Measurements from ENCODE around the gene CMKLR1. TPM values are rescaled to one million over a fixed set of nuclear protein-coding genes. Genes with fewer than 3 reads are reported as not detected.
A peak's percentile ranks its signal among the peaks of the same experiment; 100 is the strongest.

The CMKLR1 gene
- total RNA-seq, 3 donors from 2014 or later (not counting 1 experiment from before 2014, with no cell fraction given) = 40.7 to 99.1 (median 63.2) TPM

DNA sequence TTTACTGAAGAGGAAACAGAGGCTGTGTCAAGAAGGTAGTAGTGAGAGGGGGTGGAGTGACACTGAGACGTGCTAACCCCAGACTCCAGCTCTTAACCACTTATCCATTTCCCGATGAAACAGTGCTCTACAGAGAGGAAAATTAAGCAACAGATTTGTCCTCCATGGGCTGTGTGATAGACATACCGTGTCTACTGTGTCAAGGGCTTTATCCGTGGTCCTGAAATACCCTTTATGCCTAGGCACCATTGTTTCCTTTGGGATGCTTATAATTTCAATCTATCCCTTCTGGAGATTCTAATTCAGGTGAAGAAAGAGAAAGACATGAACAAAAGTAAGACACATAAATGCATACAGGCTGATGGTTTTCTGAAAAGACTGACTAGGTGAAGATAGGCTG is 71.7 kb downstream of the CMKLR1 start:
- TF ChIP-seq, protein P1, sequence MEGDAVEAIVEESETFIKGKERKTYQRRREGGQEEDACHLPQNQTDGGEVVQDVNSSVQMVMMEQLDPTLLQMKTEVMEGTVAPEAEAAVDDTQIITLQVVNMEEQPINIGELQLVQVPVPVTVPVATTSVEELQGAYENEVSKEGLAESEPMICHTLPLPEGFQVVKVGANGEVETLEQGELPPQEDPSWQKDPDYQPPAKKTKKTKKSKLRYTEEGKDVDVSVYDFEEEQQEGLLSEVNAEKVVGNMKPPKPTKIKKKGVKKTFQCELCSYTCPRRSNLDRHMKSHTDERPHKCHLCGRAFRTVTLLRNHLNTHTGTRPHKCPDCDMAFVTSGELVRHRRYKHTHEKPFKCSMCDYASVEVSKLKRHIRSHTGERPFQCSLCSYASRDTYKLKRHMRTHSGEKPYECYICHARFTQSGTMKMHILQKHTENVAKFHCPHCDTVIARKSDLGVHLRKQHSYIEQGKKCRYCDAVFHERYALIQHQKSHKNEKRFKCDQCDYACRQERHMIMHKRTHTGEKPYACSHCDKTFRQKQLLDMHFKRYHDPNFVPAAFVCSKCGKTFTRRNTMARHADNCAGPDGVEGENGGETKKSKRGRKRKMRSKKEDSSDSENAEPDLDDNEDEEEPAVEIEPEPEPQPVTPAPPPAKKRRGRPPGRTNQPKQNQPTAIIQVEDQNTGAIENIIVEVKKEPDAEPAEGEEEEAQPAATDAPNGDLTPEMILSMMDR (IDR thresholded peaks at IDR 0.05) = no peak
- 79% methylated on average over 4 of the region's 4 CpGs for WGBS (ENCODE audit: insufficient coverage)

DNA sequence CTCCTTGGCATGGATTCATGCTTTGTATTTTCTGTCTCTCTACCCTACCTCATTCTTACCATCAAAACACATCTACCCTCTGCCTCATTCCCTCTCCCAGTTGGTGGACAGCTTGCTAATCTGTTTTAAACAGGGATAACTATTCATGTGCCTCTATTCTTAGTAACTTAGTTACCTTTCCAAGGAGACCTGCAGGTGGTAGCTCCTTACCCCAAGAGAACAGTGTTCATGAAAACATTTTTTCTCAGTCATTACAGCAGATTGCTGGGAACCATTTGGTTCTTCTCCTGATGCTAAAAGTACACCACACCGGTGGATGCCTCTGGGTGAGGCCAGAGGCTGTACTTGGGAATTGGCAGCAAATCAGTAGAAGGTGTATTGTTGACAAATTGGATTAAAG is 73.0 kb downstream of the CMKLR1 start:
- no peak for DNase-seq
- WGBS (ENCODE audit: insufficient coverage) = 100% methylated on average over 1 of the region's 1 CpG
- Histone ChIP-seq H3K4me3 (ENCODE audit: low read length) (no peak overlapping the region), H3K9me3 (ENCODE audit: control insufficient read depth, insufficient read depth, low read length) (peaks cover 2% of the 10 kb centered on the region), H3K36me3 (ENCODE audit: control insufficient read depth, insufficient read depth, low read length) (no peaks in the 10 kb centered on the region), H3K4me1 (ENCODE audit: control insufficient read depth, insufficient read depth, low read length) (peaks cover 6% of the 10 kb centered on the region), H3K27ac (ENCODE audit: low read length) (no peak overlapping the region), H3K27me3 (ENCODE audit: control insufficient read depth, insufficient read depth, low read length) (no peaks in the 10 kb centered on the region)
- Mint-ChIP-seq H3K27me3 (ENCODE audit: low read depth in 2 of 2) (peaks cover 0 to 2% of the 10 kb centered on the region in 2 donors), H3K9me3 (peaks cover 2% of the 10 kb centered on the region in 2 donors), H3K4me3 (no peak overlapping the region), H3K4me1 (peaks cover 26 to 29% of the 10 kb centered on the region in 2 donors), H3K36me3 (peaks cover 1% of the 10 kb centered on the region), H3K27ac (no peak overlapping the region)
- no peak for ATAC-seq
- TF ChIP-seq, protein P1 (IDR thresholded peaks at IDR 0.05) = no peak
- intact Hi-C loops (cut with micrococcal nuclease) = no loop called here

More for the DNA sequence above, 71.7 kb downstream of the CMKLR1 start:
- H3K4me1 Mint-ChIP-seq = peaks cover 26 to 29% of the 10 kb centered on the region in 2 donors
- Histone ChIP-seq H3K27me3 (ENCODE audit: control insufficient read depth, insufficient read depth, low read length) (no peaks in the 10 kb centered on the region), H3K4me1 (ENCODE audit: control insufficient read depth, insufficient read depth, low read length) (peaks cover 6% of the 10 kb centered on the region), H3K4me3 (ENCODE audit: low read length) (no peak overlapping the region), H3K9me3 (ENCODE audit: control insufficient read depth, insufficient read depth, low read length) (no peaks in the 10 kb centered on the region), H3K27ac (ENCODE audit: low read length) (no peak overlapping the region), H3K36me3 (ENCODE audit: control insufficient read depth, insufficient read depth, low read length) (no peaks in the 10 kb centered on the region)
- H3K27ac Mint-ChIP-seq = peak overlapping the region in 1 of 2 donors; percentile 51
- H3K9me3 Mint-ChIP-seq = peaks cover 0 to 2% of the 10 kb centered on the region in 2 donors
- peak in 1 of 3 donors; percentile 33 for ATAC-seq
- no peak for DNase-seq
- no peaks in the 10 kb centered on the region for H3K36me3 Mint-ChIP-seq
- H3K4me3 Mint-ChIP-seq = no peak overlapping the region
- intact Hi-C loops (cut with micrococcal nuclease) = no loop called here
- peaks cover 0 to 2% of the 10 kb centered on the region in 2 donors for H3K27me3 Mint-ChIP-seq (ENCODE audit: low read depth in 2 of 2)

DNA sequence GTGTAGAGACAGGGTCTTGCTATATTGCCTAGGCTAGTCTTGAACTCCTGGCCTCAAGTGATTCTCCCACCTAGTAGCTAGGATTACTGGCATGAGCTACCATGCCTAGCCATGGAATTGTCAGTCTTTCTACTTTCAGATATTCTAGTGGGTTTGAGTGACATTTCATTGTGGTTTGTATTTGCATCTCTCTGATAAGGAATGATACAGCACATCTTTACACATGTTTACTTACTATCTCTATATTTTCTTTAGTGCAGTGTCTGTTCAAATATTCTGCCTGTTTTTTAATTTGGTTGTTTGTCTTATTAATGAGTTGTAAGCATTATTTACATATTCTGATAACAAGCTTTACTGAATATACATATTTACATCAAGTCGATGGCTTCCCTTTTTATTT is 73.6 kb downstream of the CMKLR1 start:
- no peaks in the 10 kb centered on the region for H3K27me3 ChIP-seq (ENCODE audit: control insufficient read depth, insufficient read depth, low read length)
- peaks cover 6% of the 10 kb centered on the region for H3K4me1 ChIP-seq (ENCODE audit: control insufficient read depth, insufficient read depth, low read length)
- no peak overlapping the region for H3K27ac Mint-ChIP-seq
- TF ChIP-seq, protein P1 (IDR thresholded peaks at IDR 0.05) = no peak
- peaks cover 2% of the 10 kb centered on the region for H3K9me3 ChIP-seq (ENCODE audit: control insufficient read depth, insufficient read depth, low read length)
- H3K27ac ChIP-seq (ENCODE audit: low read length) = no peak overlapping the region
- no peak overlapping the region for H3K4me3 ChIP-seq (ENCODE audit: low read length)
- ATAC-seq (no peak), DNase-seq (no peak)
- no peaks in the 10 kb centered on the region for H3K36me3 ChIP-seq (ENCODE audit: control insufficient read depth, insufficient read depth, low read length)
- peaks cover 26 to 29% of the 10 kb centered on the region in 2 donors for H3K4me1 Mint-ChIP-seq
- peaks cover 0 to 2% of the 10 kb centered on the region in 2 donors for H3K27me3 Mint-ChIP-seq (ENCODE audit: low read depth in 2 of 2)
- intact Hi-C loops (cut with micrococcal nuclease) = no loop called here
- H3K36me3 Mint-ChIP-seq = peaks cover 7% of the 10 kb centered on the region
- no peak overlapping the region for H3K4me3 Mint-ChIP-seq
- H3K9me3 Mint-ChIP-seq = peaks cover 4 to 8% of the 10 kb centered on the region in 2 donors
- WGBS (ENCODE audit: insufficient coverage) = no CpG with 5 or more reads among the region's 1 CpG

DNA sequence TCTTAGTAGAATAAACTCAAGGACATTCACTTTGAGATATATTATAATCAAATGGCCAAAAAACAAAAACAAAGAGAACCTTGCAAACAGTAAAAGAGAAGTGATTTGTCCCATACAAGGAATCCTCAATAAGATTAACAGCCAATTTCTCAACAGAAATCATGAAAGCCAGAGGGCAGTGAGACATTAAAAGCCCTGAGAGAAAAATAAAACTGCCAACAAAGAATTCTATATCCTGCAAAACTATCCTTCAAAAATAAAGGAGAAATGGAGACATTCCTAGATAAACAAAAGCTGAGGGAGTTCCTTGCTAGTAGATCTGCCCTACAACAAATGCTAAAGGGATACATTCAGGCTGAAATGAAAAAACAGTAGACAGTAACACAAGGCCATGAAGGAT is 78.1 kb downstream of the CMKLR1 start:
- Histone ChIP-seq H3K27me3 (ENCODE audit: control insufficient read depth, insufficient read depth, low read length) (no peaks in the 10 kb centered on the region), H3K9me3 (ENCODE audit: control insufficient read depth, insufficient read depth, low read length) (peaks cover 2% of the 10 kb centered on the region), H3K36me3 (ENCODE audit: control insufficient read depth, insufficient read depth, low read length) (no peaks in the 10 kb centered on the region), H3K4me3 (ENCODE audit: low read length) (no peak overlapping the region), H3K4me1 (ENCODE audit: control insufficient read depth, insufficient read depth, low read length) (no peaks in the 10 kb centered on the region), H3K27ac (ENCODE audit: low read length) (no peak overlapping the region)
- DNase-seq (no peak), ATAC-seq (no peak)
- Mint-ChIP-seq H3K27me3 (ENCODE audit: low read depth in 2 of 2) (peaks cover 0 to 2% of the 10 kb centered on the region in 2 donors), H3K27ac (no peak overlapping the region), H3K4me1 (peaks cover 5 to 6% of the 10 kb centered on the region in 2 donors), H3K36me3 (peaks cover 22% of the 10 kb centered on the region), H3K9me3 (peaks cover 4 to 11% of the 10 kb centered on the region in 2 donors), H3K4me3 (no peak overlapping the region)
- intact Hi-C loops (cut with micrococcal nuclease) = no loop called here
- TF ChIP-seq, protein P1 (IDR thresholded peaks at IDR 0.05) = no peak
